NT2/D1 (cell line): Measurements from ENCODE around the gene LSMEM2.

Experiments
- DNase-seq: peaks from one replicate; pipeline ENCODE4 v3.0.0-alpha.2; 2011; ENCODE audit warnings: low read depth, low spot score
- H3K27me3 ChIP-seq: 2 replicates; pipeline ENCODE4 v1.6.0; 2011; ENCODE audit warnings: mild to moderate bottlenecking; ENCODE audit not compliant: insufficient read length, insufficient read depth
- H3K36me3 ChIP-seq: 2 replicates; pipeline ENCODE4 v1.6.1; 2011; ENCODE audit warnings: mild to moderate bottlenecking, low read length, mixed read lengths; ENCODE audit not compliant: insufficient read depth, insufficient read length
- H3K4me1 ChIP-seq: 2 replicates; pipeline ENCODE4 v1.5.1; 2011; ENCODE audit not compliant: insufficient read depth, insufficient read length
- H3K4me3 ChIP-seq: 2 replicates; pipeline ENCODE4 v1.5.1; 2011; ENCODE audit warnings: low read depth; ENCODE audit not compliant: insufficient read length
- H3K9ac ChIP-seq: 2 replicates; pipeline ENCODE4 v1.6.0; 2011; ENCODE audit warnings: low read depth; ENCODE audit not compliant: insufficient read length
- H3K9me3 ChIP-seq: 2 replicates; pipeline ENCODE4 v1.5.1; 2011; ENCODE audit warnings: mild to moderate bottlenecking, low read length; ENCODE audit not compliant: insufficient read depth
- SUZ12 ChIP-seq: IDR thresholded peaks from 2 replicates; pipeline ENCODE4 v1.6.1; 2011; ENCODE audit not compliant: insufficient read length, insufficient read depth; ENCODE audit errors: extremely low read depth
- YY1 ChIP-seq: IDR thresholded peaks from 2 replicates; pipeline ENCODE4 v1.6.1; 2011; ENCODE audit not compliant: insufficient read length, insufficient read depth
- ZNF274 ChIP-seq: IDR thresholded peaks from 2 replicates; pipeline ENCODE4 v1.6.1; 2011; ENCODE audit warnings: mild to moderate bottlenecking, low read depth, low read length

Gene LSMEM2

GRCh38 chr3:50319894-50320625 lies 41.2 kb downstream of the LSMEM2 start:
- no peak for DNase-seq
- TF ChIP-seq YY1: no peak
- TF ChIP-seq ZNF274: no peak
- TF ChIP-seq SUZ12: no peak
- Histone ChIP-seq H3K4me1 (peaks cover 60% of the 10 kb centered on the region), H3K27me3 (no peaks in the 10 kb centered on the region), H3K4me3 (peak overlapping the region; percentile 87), H3K36me3 (peaks cover 71% of the 10 kb centered on the region), H3K9me3 (no peaks in the 10 kb centered on the region), H3K9ac (peak overlapping the region; percentile 99)

- peaks cover 73% of the 10 kb centered on the region for H3K36me3 ChIP-seq
- DNase-seq: no peak
- peaks cover 60% of the 10 kb centered on the region for H3K4me1 ChIP-seq
- H3K9ac ChIP-seq: peak overlapping the region; percentile 99
- no peaks in the 10 kb centered on the region for H3K27me3 ChIP-seq
- no peaks in the 10 kb centered on the region for H3K9me3 ChIP-seq
- TF ChIP-seq ZNF274 (no peak), SUZ12 (no peak), YY1 (no peak)
- peak overlapping the region; percentile 87 for H3K4me3 ChIP-seq
Observed at GRCh38 chr3:50320853-50321335, 42.0 kb downstream of the LSMEM2 start.

- no peak for TF ChIP-seq ZNF274
- TF ChIP-seq YY1: no peak
- no peak for TF ChIP-seq SUZ12
- peaks cover 73% of the 10 kb centered on the region for H3K36me3 ChIP-seq
- H3K4me3 ChIP-seq: peak overlapping the region; percentile 87
- H3K9ac ChIP-seq: peak overlapping the region; percentile 99
- DNase-seq: peak; percentile 87
- peaks cover 57% of the 10 kb centered on the region for H3K4me1 ChIP-seq
- no peaks in the 10 kb centered on the region for H3K9me3 ChIP-seq
- no peaks in the 10 kb centered on the region for H3K27me3 ChIP-seq
Observed at GRCh38 chr3:50321336-50322114, 42.6 kb downstream of the LSMEM2 start.

GRCh38 chr3:50322115-50322385 lies 43.2 kb downstream of the LSMEM2 start:
- no peak for TF ChIP-seq YY1
- TF ChIP-seq SUZ12: no peak
- no peaks in the 10 kb centered on the region for H3K27me3 ChIP-seq
- peaks cover 75% of the 10 kb centered on the region for H3K36me3 ChIP-seq
- peak overlapping the region; percentile 74 for H3K4me3 ChIP-seq
- no peaks in the 10 kb centered on the region for H3K9me3 ChIP-seq
- no peak for DNase-seq
- H3K9ac ChIP-seq: peak overlapping the region; percentile 99
- peaks cover 53% of the 10 kb centered on the region for H3K4me1 ChIP-seq

GRCh38 chr3:50322386-50323091 lies 43.7 kb downstream of the LSMEM2 start, which contains the start of gene HYAL2:
HYAL2 (minus strand) TSS chr3:50322745; CDS start chr3:50320489, 2,256 bp downstream.
- peak within 1 kb of the TSS; percentile 99 for H3K9ac ChIP-seq

GRCh38 chr3:50323092-50323600 lies 44.3 kb downstream of the LSMEM2 start:
- H3K4me3 ChIP-seq: peak overlapping the region; percentile 74

More at GRCh38 chr3:50322386-50323091, 43.7 kb downstream of the LSMEM2 start, which contains the start of gene HYAL2:
- no peak for DNase-seq
- Histone ChIP-seq H3K4me1 (peaks cover 49% of the 10 kb centered on the region), H3K9me3 (no peaks in the 10 kb centered on the region), H3K4me3 (peak within 1 kb of the TSS; percentile 87), H3K36me3 (peaks cover 71% of the 10 kb centered on the region), H3K27me3 (no peaks in the 10 kb centered on the region)
- TF ChIP-seq YY1 (no peak), SUZ12 (no peak), ZNF274 (no peak)

More at GRCh38 chr3:50323092-50323600, 44.3 kb downstream of the LSMEM2 start:
- H3K27me3 ChIP-seq: no peaks in the 10 kb centered on the region
- TF ChIP-seq ZNF274: no peak
- TF ChIP-seq YY1: no peak
- no peak for TF ChIP-seq SUZ12
- no peaks in the 10 kb centered on the region for H3K9me3 ChIP-seq
- peak overlapping the region; percentile 99 for H3K9ac ChIP-seq
- peaks cover 65% of the 10 kb centered on the region for H3K36me3 ChIP-seq
- peaks cover 44% of the 10 kb centered on the region for H3K4me1 ChIP-seq
- no peak for DNase-seq
